IPS-20b (cell line): ENCODE measurements around the gene CBX8.

ENCODE experiments used
- H3K27ac ChIP-seq: one replicate; pipeline ENCODE4 v1.5.1; 2013; ENCODE audit warnings: low read length
- H3K27me3 ChIP-seq: 2 replicates; pipeline ENCODE4 v1.6.1; 2013; ENCODE audit warnings: mild to moderate bottlenecking, low read length, inconsistent platforms; ENCODE audit not compliant: insufficient read depth
- H3K36me3 ChIP-seq: 2 replicates; pipeline ENCODE4 v1.6.1; 2013; ENCODE audit warnings: low read depth, mild to moderate bottlenecking, inconsistent platforms, low read length, moderate library complexity; ENCODE audit not compliant: insufficient read depth
- H3K4me1 ChIP-seq: 2 replicates; pipeline ENCODE4 v1.6.1; 2013; ENCODE audit warnings: mild to moderate bottlenecking, control low read depth, inconsistent platforms, low read length, moderate library complexity; ENCODE audit not compliant: insufficient read depth
- H3K4me3 ChIP-seq: 2 replicates; pipeline ENCODE4 v1.5.1; 2013; ENCODE audit warnings: mild to moderate bottlenecking, low read length, inconsistent platforms
- H3K9ac ChIP-seq: 2 replicates; pipeline ENCODE4 v1.6.1; 2013; ENCODE audit warnings: low read depth, mild to moderate bottlenecking, inconsistent platforms, low read length, moderate library complexity
- H3K9me3 ChIP-seq: 2 replicates; pipeline ENCODE4 v1.6.1; 2013; ENCODE audit warnings: mild to moderate bottlenecking, low read depth, low read length, inconsistent platforms; ENCODE audit not compliant: insufficient read depth

The CBX8 gene

DNA sequence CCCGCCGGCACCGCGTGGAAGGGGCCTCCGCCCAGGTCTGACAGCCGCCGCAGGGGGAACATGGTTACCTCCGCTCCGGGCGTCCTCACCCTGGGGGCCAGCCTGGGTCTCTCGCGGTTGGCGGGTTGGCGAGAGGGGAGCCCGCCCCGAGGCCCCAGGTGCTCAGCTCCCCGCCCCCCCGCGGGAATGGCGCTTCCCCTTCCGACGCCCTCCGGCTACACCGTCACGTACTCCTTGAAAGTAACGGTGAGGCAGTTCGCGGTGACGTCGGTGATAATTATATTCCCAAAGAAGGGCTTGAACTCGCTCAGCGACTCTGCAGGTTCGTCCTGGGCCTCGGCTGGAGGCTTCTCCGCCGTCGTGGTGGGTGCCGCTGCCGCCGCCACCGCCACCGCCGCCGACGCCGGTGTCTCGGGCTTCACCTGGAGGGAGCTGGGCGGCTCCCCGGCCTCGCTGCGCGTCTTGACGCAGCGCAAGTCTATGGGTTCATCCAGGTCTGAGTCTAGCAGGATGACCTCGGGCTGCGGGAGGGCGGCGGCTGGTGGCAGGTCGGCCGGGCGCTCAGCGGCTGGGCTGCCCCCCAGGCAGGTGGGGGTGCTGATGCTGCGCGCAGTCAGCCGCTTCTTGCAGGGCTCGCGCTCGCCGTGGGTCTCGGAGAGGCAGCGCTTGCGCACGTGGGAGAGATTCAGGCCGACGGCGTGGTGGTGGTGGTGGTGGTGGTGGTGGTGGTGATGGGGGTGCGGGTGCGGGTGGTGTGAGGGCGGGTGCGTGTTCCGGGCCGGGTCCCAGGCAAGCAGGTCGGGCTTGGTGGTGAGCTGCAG is 37.1 kb upstream of the CBX8 start:
- Histone ChIP-seq H3K4me1 (peaks cover 29% of the 10 kb centered on the region), H3K27ac (no peak overlapping the region), H3K27me3 (peaks cover 96% of the 10 kb centered on the region), H3K9me3 (peaks cover 3% of the 10 kb centered on the region; the same call in 1 of the 2 replicates), H3K36me3 (no peaks in the 10 kb centered on the region), H3K4me3 (no peak overlapping the region), H3K9ac (no peak overlapping the region)

GRCh38 chr17:79833110-79833450 is 36.2 kb upstream of the CBX8 start:
- Histone ChIP-seq H3K9me3 (peaks cover 3% of the 10 kb centered on the region; the same call in 1 of the 2 replicates), H3K4me1 (peaks cover 25% of the 10 kb centered on the region), H3K36me3 (no peaks in the 10 kb centered on the region), H3K27me3 (peaks cover 100% of the 10 kb centered on the region), H3K27ac (no peak overlapping the region), H3K4me3 (no peak overlapping the region), H3K9ac (no peak overlapping the region)

- peaks cover 20% of the 10 kb centered on the region; the same call in 1 of the 2 replicates for H3K4me1 ChIP-seq
- peaks cover 3% of the 10 kb centered on the region; the same call in 1 of the 2 replicates for H3K9me3 ChIP-seq
- H3K27me3 ChIP-seq = peaks cover 100% of the 10 kb centered on the region
- H3K36me3 ChIP-seq = no peaks in the 10 kb centered on the region
- no peak overlapping the region for H3K27ac ChIP-seq
- peak overlapping the region; percentile 35; the same call in 1 of the 2 replicates for H3K4me3 ChIP-seq
- H3K9ac ChIP-seq = no peak overlapping the region
Measured at GRCh38 chr17:79832218-79833109, 35.6 kb upstream of the CBX8 start.

DNA sequence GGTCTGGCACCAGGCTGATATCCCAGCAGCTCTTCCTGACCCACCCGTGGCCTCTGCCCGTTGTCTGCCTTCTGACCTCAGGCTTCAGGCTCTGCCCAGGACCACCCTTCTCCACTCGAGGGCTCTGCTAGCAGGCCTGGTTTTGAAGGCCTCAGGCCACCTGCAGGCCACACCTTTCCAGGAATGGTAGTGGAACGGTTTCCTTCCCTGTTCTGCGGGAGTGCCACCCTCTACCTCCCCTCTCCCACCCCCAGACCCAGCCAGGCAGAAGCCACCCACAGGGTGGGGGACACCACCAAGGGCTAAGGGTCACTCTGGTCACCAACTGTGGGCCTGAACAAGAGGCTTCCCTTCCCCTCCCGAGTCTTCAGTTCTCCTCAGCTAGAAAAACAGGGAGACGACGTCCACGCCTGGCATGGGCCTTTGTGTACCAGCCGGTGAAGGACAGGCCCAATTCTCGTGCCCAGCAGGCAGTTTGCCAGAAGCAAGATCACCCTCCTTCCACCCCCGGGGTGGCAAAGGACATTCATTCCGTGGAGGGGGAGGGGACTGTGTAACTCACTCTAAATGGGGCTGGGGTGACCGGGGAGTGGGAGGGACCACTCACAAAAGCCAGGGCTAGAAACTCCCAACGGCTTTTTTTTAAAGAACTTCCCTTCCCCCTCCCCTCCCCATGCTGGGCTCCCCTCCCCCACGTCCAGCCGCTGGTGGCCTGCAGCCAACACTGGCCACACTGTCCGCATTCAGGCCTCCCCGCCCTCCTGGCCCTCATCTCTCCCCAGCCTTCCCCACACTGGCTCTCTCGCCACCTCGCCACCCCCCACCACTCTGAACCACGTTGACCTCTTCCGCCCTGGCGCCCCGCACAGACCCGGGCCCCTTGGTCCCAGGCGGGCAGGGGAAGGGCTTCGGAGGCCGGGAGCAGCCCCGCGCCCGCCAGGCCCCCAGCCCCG is 34.7 kb upstream of the CBX8 start:
- Histone ChIP-seq H3K27ac (no peak overlapping the region), H3K9ac (peak overlapping the region; percentile 21; the same call in 1 of the 2 replicates), H3K4me3 (peak overlapping the region; percentile 35; the same call in 1 of the 2 replicates), H3K36me3 (no peaks in the 10 kb centered on the region), H3K27me3 (peaks cover 100% of the 10 kb centered on the region), H3K9me3 (peaks cover 3% of the 10 kb centered on the region; the same call in 1 of the 2 replicates), H3K4me1 (peaks cover 15% of the 10 kb centered on the region; the same call in 1 of the 2 replicates)

DNA sequence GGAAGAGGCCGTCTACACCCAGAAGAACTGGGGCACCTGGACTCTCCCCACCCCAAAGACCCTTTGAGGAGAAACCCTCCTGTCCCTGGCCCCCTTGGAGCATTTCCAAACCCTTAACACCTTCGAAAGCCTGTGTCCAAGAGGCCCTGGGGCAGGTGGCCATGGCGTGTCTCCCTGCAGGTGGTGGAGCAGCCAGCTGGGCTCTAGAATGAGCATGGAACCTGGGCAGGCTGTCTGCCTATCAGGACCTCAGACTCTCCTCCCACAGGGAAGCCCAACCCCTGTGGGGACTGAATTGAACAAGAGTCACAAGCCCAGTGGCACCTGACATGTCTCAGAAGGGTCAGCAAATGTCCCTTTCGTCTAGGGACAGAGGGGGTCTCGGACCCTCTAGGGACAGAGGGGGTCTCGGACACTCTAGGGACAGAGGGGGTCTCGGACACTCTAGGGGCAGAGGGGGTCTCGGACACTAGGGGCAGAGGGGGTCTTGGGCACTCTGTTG is 33.9 kb upstream of the CBX8 start:
- peaks cover 14% of the 10 kb centered on the region; the same call in 1 of the 2 replicates for H3K4me1 ChIP-seq
- H3K9ac ChIP-seq = no peak overlapping the region
- no peak overlapping the region for H3K27ac ChIP-seq
- H3K27me3 ChIP-seq = peaks cover 100% of the 10 kb centered on the region
- H3K4me3 ChIP-seq = no peak overlapping the region
- peaks cover 3% of the 10 kb centered on the region; the same call in 1 of the 2 replicates for H3K9me3 ChIP-seq
- no peaks in the 10 kb centered on the region for H3K36me3 ChIP-seq

- peaks cover 3% of the 10 kb centered on the region; the same call in 1 of the 2 replicates for H3K9me3 ChIP-seq
- no peak overlapping the region for H3K4me3 ChIP-seq
- no peak overlapping the region for H3K9ac ChIP-seq
- H3K36me3 ChIP-seq = no peaks in the 10 kb centered on the region
- peaks cover 11% of the 10 kb centered on the region; the same call in 1 of the 2 replicates for H3K4me1 ChIP-seq
- no peak overlapping the region for H3K27ac ChIP-seq
- peaks cover 100% of the 10 kb centered on the region for H3K27me3 ChIP-seq
Measured at GRCh38 chr17:79830303-79830702, 33.4 kb upstream of the CBX8 start.

DNA sequence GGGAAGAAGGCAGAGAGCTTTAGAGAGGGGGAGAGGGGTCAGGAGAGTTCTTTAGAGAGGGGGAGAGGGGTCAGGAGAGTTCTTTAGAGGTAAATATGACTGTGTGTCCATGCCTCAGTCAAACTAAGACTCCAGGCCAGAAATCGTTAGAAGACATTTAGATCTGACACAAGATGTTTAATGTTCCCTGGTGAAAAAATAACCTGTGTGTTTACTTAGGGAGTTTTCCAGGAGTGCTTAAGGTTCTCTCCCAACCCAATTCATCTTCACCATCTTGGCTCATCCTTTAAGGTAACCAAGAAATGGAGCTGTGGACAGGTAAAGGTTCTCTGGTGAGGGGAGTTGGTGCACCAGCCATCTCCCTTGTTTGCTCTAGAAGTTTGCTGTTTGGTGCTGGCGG is 32.6 kb upstream of the CBX8 start:
- no peak overlapping the region for H3K9ac ChIP-seq
- peaks cover 3% of the 10 kb centered on the region; the same call in 1 of the 2 replicates for H3K9me3 ChIP-seq
- H3K36me3 ChIP-seq = no peaks in the 10 kb centered on the region
- peaks cover 100% of the 10 kb centered on the region for H3K27me3 ChIP-seq
- no peak overlapping the region for H3K4me3 ChIP-seq
- H3K27ac ChIP-seq = no peak overlapping the region
- H3K4me1 ChIP-seq = peaks cover 9% of the 10 kb centered on the region; the same call in 1 of the 2 replicates

DNA sequence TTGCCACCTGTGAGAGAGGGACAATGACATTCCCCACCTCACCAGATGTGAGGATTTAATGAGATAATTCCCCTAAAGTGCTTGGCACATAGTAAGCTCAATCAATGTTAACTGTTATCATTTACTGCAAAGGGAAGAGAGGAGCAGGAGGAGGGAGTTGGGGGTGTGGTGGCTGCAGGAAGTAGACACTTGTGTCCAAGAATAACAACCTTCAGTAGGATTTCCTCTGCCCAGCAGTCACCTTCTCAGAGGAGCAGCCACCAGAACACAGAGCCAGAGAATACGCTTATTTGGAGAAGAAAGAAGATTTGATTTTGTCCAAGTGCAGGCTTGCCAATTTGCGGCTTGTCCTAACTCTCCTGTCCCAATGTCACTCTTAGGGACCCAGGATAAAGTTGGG is 32.1 kb upstream of the CBX8 start:
- peaks cover 3% of the 10 kb centered on the region; the same call in 1 of the 2 replicates for H3K9me3 ChIP-seq
- peaks cover 100% of the 10 kb centered on the region for H3K27me3 ChIP-seq
- peaks cover 9% of the 10 kb centered on the region; the same call in 1 of the 2 replicates for H3K4me1 ChIP-seq
- no peak overlapping the region for H3K9ac ChIP-seq
- H3K4me3 ChIP-seq = no peak overlapping the region
- no peak overlapping the region for H3K27ac ChIP-seq
- no peaks in the 10 kb centered on the region for H3K36me3 ChIP-seq

DNA sequence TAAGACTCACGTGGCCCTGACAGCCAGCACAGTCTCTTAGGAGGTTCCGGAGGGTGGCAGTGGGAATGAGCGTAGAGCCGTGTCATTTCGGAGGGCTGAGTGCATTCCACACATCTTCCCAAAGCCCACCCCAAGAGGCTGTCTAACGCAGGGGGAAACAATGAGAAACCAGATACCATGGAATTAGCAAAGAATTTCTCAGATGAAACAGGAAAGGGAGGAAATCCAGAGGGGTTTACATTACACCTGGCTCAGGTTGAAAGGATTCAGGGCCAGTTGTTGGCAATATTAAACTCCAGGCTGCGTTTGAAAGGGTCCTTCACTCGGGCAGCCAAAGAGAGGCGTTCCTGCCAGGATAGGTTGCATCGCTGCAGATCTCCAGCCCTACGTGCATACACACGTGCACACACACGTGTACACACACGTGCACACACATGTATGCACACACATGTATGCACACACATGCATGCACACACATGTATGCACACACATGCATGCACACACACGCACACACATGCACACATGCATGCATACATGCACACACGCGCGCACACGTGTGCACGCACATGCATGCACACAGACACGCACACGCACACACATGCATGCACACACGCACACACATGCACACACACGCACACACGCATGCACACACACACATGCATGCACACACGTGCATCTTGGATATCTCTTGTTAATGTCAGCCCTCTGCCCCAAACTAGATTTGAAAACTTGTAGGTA is 30.1 kb upstream of the CBX8 start:
- Histone ChIP-seq H3K4me1 (peaks cover 4% of the 10 kb centered on the region; the same call in 1 of the 2 replicates), H3K27me3 (peaks cover 93% of the 10 kb centered on the region), H3K36me3 (no peaks in the 10 kb centered on the region), H3K27ac (no peak overlapping the region), H3K4me3 (no peak overlapping the region), H3K9ac (no peak overlapping the region), H3K9me3 (no peaks in the 10 kb centered on the region)

GRCh38 chr17:79826204-79826680 is 29.4 kb upstream of the CBX8 start:
- Histone ChIP-seq H3K27ac (no peak overlapping the region), H3K4me3 (no peak overlapping the region), H3K9me3 (no peaks in the 10 kb centered on the region), H3K36me3 (no peaks in the 10 kb centered on the region), H3K4me1 (no peaks in the 10 kb centered on the region; the same call in 1 of the 2 replicates), H3K27me3 (peaks cover 93% of the 10 kb centered on the region), H3K9ac (no peak overlapping the region)
